Lung microvascular endothelial cell (primary cell): ENCODE data around the gene TRABD2B. TPM values are rescaled to one million over a fixed set of nuclear protein-coding genes. Genes with fewer than 3 reads are reported as not detected.

Experiments
- DNase-seq, 2 donors: peaks; one replicate each; pipeline versions ENCODE4 v3.0.0 to v3.0.0-alpha.2; 2010; ENCODE audit warnings: low read depth in 2 of 2
- total RNA-seq: library from RNA; depleted of rRNA; stranded (reverse); fragments of >200 nt; gene quantifications from 2 replicates; pipeline ENCODE4 v1.2.1, GENCODE V29; 2014

Gene TRABD2B
- total RNA-seq, 1 donor from 2014 or later, result not detected

DNA sequence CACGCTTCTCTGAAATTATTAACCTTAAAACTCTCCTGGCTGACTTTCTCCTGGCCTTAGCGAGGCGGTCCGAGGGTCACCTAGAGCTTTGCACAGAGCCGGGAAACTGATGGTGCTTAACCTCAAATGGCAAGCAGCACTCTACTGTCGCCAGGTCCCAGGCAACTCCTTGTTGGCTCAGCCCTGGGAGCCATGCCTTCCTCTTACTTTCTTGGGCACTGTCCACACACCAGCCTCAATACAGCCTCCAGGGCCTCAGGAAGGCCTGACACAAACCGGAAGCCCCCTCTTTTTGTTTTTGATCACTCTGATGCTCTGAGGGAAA, 3.8 kb downstream of the TRABD2B start:
- DNase-seq, result no peak

GRCh38 chr1:47992720-47993415, 4.3 kb downstream of the TRABD2B start:
- DNase-seq, result no peak

- DNase-seq, result no peak
Observed at GRCh38 chr1:47991673-47992072, 5.5 kb downstream of the TRABD2B start.

GRCh38 chr1:47991187-47991586, 6.0 kb downstream of the TRABD2B start:
- DNase-seq, result peak in 1 of 2 donors; percentile 18

GRCh38 chr1:47990286-47990685, 6.9 kb downstream of the TRABD2B start:
- DNase-seq, result no peak

- DNase-seq, result no peak
Observed at GRCh38 chr1:47987601-47988000, 9.6 kb downstream of the TRABD2B start.

DNA sequence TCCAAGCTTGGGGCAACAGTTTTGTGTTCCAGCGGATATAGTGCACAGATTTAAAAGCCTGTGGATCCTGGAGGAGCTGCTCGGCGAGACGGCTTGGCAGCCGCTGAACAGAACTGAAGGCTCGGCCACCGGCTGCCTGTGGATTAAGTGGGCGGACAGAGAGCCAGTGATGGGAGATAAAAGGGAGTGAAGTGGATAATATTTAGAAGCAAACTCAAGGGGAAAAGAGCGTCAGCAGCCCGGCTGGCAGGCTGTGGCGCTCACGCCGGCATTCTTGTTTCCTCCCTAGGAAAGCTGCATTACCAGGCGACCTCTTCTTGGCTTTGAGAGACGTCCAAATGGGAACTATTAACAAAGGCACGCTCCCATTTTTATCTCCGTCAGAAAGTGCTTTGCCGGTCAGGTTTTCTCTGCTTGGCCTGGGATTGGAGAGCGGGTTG, 10.4 kb downstream of the TRABD2B start:
- no peak for DNase-seq

- no peak for DNase-seq
Observed at GRCh38 chr1:47985018-47985417, 12.2 kb downstream of the TRABD2B start.

GRCh38 chr1:47984175-47984789, 12.9 kb downstream of the TRABD2B start:
- no peak for DNase-seq

DNA sequence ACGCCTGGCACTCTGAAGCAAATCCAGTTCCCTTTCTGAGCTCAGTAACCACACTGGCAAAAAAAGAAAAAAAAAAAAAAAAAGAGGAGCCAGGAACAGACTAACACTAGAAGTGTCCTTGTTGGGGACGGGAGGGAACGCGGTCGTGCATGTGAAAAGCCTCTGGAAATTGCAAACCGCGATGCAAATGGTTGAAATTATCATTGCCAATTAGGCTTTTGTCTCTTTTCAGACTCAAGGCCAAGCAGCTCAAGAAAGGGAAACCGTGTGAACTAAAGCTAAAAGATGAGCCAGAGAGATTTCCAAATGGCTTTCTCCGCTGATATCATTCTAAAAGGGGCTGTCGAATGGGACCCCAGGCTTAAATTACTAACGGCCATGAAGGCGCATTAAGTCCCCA, 13.5 kb downstream of the TRABD2B start:
- DNase-seq, result no peak

DNA sequence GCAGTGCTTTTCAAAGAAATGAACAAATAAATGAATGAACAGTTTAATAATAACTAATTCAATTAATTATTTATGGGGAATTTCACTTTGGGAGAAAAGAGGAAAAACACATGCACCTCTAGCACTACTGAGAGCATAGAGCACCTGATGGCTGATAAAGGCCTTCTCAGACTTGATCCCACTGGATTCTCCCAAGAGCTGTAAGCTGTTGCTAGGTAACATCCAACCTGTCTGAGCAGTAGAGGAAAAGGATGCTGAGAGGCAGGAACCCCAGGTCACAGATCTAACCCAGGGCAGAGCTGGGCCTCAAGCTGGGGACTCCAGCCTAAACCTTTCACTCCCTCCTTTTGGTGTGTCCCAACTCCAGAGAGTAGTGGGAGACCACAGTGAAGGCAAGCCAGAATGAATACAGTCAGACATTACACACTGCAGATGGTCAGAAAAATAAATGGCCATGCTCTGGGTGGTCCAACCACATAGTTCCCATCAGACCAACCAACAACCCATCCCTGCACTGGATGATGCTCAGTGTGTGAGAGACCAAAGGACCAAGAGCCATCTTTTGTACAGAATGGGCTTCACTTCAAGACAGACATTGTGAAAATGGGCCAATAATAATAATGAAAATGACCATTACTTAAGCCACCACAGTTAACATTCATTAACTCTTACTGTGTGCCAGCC, 15.4 kb downstream of the TRABD2B start:
- no peak for DNase-seq

DNA sequence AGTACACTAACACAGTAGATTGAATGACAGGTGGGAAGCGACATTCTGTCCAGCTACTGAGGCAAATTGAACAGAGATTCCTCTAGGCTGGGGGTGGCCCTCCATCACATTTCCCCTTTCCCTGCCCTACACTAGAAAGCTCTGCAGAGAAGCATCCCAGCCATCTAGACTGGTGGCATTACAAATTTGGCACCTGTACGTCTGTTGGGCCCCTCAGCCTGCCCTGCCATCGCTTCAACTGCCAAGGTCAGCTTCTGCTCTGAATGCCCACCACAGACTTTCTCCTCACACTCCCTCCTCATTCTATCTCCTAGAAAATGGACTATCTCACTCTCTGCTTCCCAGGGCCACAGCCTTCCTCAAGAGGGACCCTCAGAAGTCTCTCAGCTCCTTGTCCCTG, 16.7 kb downstream of the TRABD2B start:
- DNase-seq, result no peak

DNA sequence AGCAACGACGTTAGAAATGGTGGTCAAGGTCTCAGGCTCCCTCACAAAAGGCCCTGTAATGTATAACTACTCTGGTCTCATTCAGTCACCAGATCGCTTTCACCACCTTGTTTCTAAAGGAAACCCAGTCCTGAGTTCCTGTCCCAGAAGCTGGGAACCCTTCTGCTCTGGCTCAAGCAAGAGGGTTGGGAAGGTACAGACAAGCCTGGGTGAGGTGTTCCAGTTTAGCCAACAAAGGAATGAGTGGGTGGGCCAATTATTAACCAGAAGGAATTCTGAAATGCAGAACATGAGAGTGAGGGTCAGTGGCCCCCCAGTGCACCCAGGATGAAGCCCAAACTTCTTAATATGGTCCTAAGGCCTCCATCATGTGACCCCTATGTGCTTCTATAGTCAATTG, 17.5 kb downstream of the TRABD2B start:
- DNase-seq, result no peak

DNA sequence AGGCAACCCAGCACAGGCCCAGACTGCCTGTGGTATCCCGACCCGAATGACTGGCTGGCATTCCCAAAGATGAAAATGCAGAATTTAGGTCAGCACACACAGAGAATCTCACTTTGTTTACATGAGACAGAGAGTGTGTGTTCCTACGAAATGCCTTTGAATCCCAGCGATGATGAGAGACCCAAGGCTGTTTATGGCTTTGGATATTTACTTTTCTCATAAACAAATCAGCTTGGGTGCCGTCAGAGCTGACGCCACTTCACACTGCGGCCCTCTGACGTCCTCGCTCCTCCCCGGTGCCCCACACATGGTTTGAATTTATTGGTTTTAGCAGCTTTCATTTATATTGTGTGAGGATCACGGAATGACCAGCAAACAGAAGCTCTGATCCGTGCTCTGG, 18.7 kb downstream of the TRABD2B start:
- no peak for DNase-seq

DNA sequence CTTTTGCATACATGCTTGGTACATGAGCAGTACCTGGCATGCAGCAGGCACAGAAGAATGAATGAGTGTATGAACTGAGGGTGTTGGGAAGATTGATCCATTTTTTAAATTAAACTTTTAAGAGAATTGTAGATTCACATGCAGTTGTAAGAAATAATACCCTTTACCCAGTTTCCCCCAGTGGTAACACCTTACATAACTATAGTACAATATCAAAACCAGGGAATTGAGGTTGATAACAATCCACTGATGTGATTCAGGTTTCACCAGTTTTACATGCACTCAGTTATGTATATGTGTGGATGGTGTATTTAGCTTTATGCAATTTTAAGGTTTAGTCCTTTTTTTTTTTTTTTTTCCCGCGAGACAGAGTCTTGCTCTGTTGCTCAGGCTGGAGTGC, 20.5 kb downstream of the TRABD2B start:
- no peak for DNase-seq

DNA sequence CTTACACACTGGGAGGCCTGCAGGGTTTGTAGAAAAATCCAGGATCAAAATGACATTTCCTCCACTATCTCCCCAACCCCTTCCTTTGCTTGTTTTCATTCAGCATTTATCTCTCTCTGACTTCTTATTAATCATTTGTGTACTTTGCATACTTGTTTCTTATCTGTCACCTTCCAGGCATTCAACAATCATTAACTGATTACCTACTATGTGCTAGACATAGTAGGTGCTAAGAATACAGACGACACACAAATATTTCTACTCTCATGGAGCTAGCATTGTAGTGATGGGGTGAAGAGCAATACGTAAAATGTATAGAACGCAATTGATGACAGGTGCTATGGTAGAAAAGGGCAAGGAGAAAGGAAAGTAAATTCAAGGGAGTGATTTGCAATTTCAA, 20.9 kb downstream of the TRABD2B start:
- no peak for DNase-seq

GRCh38 chr1:47975302-47975921, 21.8 kb downstream of the TRABD2B start:
- DNase-seq, result no peak

- no peak for DNase-seq
Observed at GRCh38 chr1:47972864-47973432, 24.2 kb downstream of the TRABD2B start.

DNA sequence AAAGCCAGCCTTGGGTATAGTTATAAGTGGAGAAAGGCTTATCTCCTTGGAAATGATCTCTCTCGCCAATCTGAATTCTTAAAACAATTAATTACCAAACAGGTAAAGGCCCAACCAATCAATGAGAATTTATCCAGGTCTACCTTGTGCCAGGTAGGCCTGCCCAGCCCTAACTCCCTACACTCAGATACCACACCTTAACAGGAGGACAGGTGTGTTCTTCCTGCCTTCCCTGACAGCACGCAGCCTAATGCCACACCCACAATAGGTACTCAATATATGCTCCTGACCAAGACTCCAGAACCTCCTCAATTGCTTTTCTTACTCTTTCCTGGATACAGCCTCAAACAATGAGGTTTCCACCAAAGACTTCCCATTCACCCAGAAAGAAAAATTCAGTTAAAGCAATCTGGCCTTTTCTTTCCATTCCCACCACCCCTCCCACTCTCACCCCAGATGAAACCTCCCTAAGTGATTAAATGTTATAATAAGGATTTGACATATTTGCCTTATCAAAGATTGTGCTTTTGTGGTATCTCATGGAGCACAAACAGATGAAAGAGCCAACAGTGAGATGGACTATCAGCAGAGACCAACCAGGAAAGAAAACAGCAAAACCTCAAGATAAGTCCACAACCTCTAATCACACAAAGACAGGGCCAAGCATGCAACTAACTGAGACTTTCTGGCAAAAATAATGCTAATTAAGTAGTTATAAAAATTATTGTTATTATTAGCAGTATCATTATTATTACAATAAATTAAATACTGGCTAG, 25.6 kb downstream of the TRABD2B start:
- no peak for DNase-seq

- DNase-seq, result no peak
Observed at GRCh38 chr1:47970882-47971281, 26.3 kb downstream of the TRABD2B start.

DNA sequence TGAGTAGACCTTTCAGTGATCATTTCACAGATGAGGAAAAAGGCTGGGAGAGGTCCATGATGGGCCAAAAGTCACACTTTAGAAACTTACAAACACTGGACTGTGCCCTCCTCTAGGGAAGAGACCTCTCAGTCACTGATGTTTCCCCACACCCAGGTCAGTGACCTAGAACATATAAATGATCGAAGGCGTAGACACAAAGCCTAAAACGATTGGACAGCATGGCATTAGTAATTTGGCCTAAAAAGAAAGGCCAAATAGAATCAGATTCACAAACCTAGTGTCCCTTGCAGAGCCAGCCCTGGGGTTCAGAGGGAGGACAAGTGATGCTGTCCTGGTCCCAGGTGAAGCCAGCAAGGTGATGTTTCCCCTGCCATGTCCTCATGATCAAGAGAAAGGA, 27.7 kb downstream of the TRABD2B start:
- DNase-seq, result no peak

DNA sequence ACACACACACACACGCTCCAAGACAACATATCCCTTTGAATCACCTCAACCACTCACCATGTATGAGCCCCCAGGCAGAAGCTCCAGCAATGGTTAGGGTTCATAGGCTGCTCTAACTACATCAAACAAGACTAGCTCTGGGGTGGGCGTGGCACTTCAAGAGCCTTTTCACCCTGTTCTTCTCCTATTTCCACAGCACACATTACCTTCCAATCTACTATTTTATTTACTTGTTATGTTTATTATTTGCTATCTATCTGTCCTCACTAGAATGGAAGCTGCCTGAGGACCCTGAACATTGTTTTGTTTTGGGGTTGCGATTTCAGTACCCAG, 28.7 kb downstream of the TRABD2B start:
- no peak for DNase-seq
